Measurements from ENCODE around the gene ANXA4. TPM values are rescaled to one million over a fixed set of nuclear protein-coding genes. Genes with fewer than 3 reads are reported as not detected.

The ANXA4 gene
- total RNA-seq, 1 experiment from 2014 or later, result 9.5 TPM

DNA sequence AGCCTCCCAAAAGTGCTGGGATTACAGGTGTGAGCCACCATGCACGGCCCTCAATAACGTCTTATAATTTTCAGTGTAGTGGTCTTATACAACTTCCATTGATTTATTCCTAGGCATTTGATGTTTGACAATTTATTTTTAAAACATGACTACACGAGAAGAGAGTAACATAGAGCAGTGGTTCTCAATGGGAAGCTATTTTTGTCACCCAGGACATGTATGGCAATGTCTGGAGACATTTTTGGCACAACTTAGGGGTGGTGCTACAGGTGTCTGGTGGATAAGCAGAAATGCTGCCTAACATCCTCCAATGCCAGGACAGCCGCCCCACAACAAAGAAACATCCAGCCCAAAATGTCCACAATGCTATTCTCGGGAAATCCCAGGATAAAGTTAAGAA is 12.7 kb upstream of the ANXA4 start:
- CTCF ChIA-PET, result interaction anchor here (1.5 kb wide), 1 partner anchor 88 kb away, joined by 5 read pairs; no protein-coding TSS in a partner anchor
- peaks cover 7% of the 10 kb centered on the region for H3K4me1 Mint-ChIP-seq
- H3K9me3 Mint-ChIP-seq, result no peaks in the 10 kb centered on the region
- no peak overlapping the region for H3K27ac Mint-ChIP-seq
- TF ChIP-seq ESRRA (CRISPR knock-in tag; IDR thresholded peaks at IDR 0.05; ENCODE audit: borderline replicate concordance) (no peak), CREB1 (CRISPR knock-in tag; IDR thresholded peaks at IDR 0.05) (no peak), SP1 (CRISPR knock-in tag; conservative IDR thresholded peaks at IDR 0.05) (no peak), SOX15 (CRISPR knock-in tag; IDR thresholded peaks at IDR 0.05) (no peak), ZNF423 (CRISPR knock-in tag; IDR thresholded peaks at IDR 0.05) (no peak), MXD4 (CRISPR knock-in tag; IDR thresholded peaks at IDR 0.05; ENCODE audit: borderline replicate concordance) (no peak), SMAD4 (CRISPR knock-in tag; IDR thresholded peaks at IDR 0.05) (no peak), CBFB (CRISPR knock-in tag; IDR thresholded peaks at IDR 0.05; ENCODE audit: low read depth) (no peak), GTF2I (CRISPR knock-in tag; conservative IDR thresholded peaks at IDR 0.05) (no peak), SMAD3 (CRISPR knock-in tag; IDR thresholded peaks at IDR 0.05; ENCODE audit: borderline replicate concordance) (no peak), OVOL2 (CRISPR knock-in tag; IDR thresholded peaks at IDR 0.05; ENCODE audit: borderline replicate concordance) (no peak), TEAD1 (CRISPR knock-in tag; IDR thresholded peaks at IDR 0.05) (no peak)
- TF ChIP-seq, protein P1, sequence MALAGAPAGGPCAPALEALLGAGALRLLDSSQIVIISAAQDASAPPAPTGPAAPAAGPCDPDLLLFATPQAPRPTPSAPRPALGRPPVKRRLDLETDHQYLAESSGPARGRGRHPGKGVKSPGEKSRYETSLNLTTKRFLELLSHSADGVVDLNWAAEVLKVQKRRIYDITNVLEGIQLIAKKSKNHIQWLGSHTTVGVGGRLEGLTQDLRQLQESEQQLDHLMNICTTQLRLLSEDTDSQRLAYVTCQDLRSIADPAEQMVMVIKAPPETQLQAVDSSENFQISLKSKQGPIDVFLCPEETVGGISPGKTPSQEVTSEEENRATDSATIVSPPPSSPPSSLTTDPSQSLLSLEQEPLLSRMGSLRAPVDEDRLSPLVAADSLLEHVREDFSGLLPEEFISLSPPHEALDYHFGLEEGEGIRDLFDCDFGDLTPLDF (CRISPR knock-in tag; IDR thresholded peaks at IDR 0.05), result no peak
- TF ChIP-seq, protein P2, sequence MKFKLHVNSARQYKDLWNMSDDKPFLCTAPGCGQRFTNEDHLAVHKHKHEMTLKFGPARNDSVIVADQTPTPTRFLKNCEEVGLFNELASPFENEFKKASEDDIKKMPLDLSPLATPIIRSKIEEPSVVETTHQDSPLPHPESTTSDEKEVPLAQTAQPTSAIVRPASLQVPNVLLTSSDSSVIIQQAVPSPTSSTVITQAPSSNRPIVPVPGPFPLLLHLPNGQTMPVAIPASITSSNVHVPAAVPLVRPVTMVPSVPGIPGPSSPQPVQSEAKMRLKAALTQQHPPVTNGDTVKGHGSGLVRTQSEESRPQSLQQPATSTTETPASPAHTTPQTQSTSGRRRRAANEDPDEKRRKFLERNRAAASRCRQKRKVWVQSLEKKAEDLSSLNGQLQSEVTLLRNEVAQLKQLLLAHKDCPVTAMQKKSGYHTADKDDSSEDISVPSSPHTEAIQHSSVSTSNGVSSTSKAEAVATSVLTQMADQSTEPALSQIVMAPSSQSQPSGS (CRISPR knock-in tag; IDR thresholded peaks at IDR 0.05; ENCODE audit: borderline replicate concordance, low read depth), result no peak
- TF ChIP-seq, protein P3, sequence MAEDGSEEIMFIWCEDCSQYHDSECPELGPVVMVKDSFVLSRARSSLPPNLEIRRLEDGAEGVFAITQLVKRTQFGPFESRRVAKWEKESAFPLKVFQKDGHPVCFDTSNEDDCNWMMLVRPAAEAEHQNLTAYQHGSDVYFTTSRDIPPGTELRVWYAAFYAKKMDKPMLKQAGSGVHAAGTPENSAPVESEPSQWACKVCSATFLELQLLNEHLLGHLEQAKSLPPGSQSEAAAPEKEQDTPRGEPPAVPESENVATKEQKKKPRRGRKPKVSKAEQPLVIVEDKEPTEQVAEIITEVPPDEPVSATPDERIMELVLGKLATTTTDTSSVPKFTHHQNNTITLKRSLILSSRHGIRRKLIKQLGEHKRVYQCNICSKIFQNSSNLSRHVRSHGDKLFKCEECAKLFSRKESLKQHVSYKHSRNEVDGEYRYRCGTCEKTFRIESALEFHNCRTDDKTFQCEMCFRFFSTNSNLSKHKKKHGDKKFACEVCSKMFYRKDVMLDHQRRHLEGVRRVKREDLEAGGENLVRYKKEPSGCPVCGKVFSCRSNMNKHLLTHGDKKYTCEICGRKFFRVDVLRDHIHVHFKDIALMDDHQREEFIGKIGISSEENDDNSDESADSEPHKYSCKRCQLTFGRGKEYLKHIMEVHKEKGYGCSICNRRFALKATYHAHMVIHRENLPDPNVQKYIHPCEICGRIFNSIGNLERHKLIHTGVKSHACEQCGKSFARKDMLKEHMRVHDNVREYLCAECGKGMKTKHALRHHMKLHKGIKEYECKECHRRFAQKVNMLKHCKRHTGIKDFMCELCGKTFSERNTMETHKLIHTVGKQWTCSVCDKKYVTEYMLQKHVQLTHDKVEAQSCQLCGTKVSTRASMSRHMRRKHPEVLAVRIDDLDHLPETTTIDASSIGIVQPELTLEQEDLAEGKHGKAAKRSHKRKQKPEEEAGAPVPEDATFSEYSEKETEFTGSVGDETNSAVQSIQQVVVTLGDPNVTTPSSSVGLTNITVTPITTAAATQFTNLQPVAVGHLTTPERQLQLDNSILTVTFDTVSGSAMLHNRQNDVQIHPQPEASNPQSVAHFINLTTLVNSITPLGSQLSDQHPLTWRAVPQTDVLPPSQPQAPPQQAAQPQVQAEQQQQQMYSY (CRISPR knock-in tag; IDR thresholded peaks at IDR 0.05), result no peak
- TF ChIP-seq, protein P4, sequence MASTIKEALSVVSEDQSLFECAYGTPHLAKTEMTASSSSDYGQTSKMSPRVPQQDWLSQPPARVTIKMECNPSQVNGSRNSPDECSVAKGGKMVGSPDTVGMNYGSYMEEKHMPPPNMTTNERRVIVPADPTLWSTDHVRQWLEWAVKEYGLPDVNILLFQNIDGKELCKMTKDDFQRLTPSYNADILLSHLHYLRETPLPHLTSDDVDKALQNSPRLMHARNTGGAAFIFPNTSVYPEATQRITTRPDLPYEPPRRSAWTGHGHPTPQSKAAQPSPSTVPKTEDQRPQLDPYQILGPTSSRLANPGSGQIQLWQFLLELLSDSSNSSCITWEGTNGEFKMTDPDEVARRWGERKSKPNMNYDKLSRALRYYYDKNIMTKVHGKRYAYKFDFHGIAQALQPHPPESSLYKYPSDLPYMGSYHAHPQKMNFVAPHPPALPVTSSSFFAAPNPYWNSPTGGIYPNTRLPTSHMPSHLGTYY (CRISPR knock-in tag; IDR thresholded peaks at IDR 0.05), result no peak
- TF ChIP-seq, protein P5, sequence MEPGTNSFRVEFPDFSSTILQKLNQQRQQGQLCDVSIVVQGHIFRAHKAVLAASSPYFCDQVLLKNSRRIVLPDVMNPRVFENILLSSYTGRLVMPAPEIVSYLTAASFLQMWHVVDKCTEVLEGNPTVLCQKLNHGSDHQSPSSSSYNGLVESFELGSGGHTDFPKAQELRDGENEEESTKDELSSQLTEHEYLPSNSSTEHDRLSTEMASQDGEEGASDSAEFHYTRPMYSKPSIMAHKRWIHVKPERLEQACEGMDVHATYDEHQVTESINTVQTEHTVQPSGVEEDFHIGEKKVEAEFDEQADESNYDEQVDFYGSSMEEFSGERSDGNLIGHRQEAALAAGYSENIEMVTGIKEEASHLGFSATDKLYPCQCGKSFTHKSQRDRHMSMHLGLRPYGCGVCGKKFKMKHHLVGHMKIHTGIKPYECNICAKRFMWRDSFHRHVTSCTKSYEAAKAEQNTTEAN (CRISPR knock-in tag; IDR thresholded peaks at IDR 0.05), result no peak
- ATAC-seq (no peak), DNase-seq (ENCODE audit: low spot score) (no peak)
- H3K36me3 Mint-ChIP-seq, result no peaks in the 10 kb centered on the region
- no peaks in the 10 kb centered on the region for H3K27me3 Mint-ChIP-seq (ENCODE audit: low read depth)
- H3K4me3 Mint-ChIP-seq, result no peak overlapping the region
- POLR2A ChIA-PET, result no interaction called here

DNA sequence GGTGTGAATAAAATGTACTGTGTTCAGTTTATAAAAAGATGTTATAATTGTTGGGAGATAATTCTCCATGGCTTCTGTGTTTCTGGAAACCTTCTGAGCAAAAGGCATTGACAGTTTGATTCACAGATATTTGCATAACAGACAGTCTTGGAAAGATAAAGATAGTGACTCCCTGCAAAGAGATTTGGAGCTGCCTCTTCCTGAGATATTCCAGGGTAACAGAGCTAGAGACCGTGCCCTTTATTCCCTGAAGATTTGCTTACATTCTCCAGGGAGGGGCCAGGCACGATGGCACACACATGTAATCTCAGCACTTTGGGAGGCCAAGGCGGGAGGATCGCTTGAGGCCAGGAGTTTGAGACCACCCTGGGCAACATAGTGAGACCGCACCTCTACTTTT is 12.2 kb upstream of the ANXA4 start:
- no peak overlapping the region for H3K4me3 Mint-ChIP-seq
- TF ChIP-seq RELA (CRISPR knock-in tag; IDR thresholded peaks at IDR 0.05; ENCODE audit: borderline replicate concordance), result no peak
- TF ChIP-seq, protein P6, sequence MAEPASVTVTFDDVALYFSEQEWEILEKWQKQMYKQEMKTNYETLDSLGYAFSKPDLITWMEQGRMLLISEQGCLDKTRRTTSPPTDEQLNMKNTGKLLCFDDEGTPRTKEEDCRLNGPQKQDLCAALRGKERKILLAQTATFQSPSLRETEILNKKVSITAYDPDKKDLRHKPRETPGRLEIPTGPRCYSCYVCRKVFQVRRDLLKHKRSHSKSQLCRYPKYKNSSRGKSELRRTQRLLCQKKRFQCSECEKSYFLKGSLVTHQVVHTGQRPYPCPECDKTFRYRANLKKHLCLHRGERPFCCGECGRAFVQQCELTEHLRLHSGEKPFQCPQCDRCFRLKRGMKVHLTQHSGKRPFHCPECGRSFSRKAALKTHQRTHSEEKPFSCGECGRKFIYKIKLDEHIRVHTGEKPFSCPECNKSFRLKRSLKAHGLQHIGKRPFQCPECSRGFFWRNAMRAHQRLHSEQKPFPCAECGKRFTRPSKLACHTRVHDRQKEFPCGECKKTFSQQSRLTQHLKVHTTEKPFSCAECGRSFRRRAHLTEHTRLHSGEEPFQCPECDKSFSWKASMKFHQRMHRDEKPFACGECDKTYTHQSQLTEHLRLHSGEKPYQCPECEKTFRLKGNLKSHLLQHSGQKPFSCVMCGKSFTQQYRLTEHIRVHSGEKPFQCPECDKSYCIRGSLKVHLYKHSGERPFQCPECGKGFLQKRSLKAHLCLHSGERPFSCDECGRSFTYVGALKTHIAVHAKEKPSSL (CRISPR knock-in tag; conservative IDR thresholded peaks at IDR 0.05), result no peak
- POLR2A ChIA-PET, result no interaction called here
- H3K27me3 Mint-ChIP-seq (ENCODE audit: low read depth), result no peaks in the 10 kb centered on the region
- ATAC-seq (no peak), DNase-seq (ENCODE audit: low spot score) (no peak)
- no peak overlapping the region for H3K27ac Mint-ChIP-seq
- H3K4me1 Mint-ChIP-seq, result peaks cover 7% of the 10 kb centered on the region
- H3K36me3 Mint-ChIP-seq, result no peaks in the 10 kb centered on the region
- no peaks in the 10 kb centered on the region for H3K9me3 Mint-ChIP-seq
- CTCF ChIA-PET, result interaction anchor here (0.6 to 1.5 kb wide), 2 partner anchors 12 to 87 kb away, joined by 3 to 5 read pairs; partner anchors contain the start of gene ANXA4
